H1 (cell line): ENCODE results near the gene TEAD1. TPM values are rescaled to one million over a fixed set of nuclear protein-coding genes. Genes with fewer than 3 reads are reported as not detected.

Source experiments
- CBX8 ChIP-seq: fragments of 300-800, 300-1000 bp; sonication (generic); IDR thresholded peaks from 2 replicates; pipeline ENCODE4 v1.7.1; 2016; ENCODE audit warnings: low read depth, low read length, borderline replicate concordance
- KDM5A ChIP-seq: fragments of 200-600 bp; IDR thresholded peaks from 2 replicates; pipeline ENCODE4 v1.7.1; 2012; ENCODE audit warnings: mild to moderate bottlenecking, low read length, inconsistent platforms, mixed read lengths
- polyA plus RNA-seq, 7 experiments: library from polyadenylated mRNA; depleted of rRNA in 3 of 7; stranded (reverse) in 5 of 7; unstranded in 2 of 7; fragments of >200 nt in 5 of 7; fragments of 200-250 nt in 2 of 7; gene quantifications; 1 replicate in 5 of 7; 2 replicates in 1 of 7; 4 replicates in 1 of 7; pipeline versions ENCODE4 v1.2.1 to v1.2.3, GENCODE V29; 2011 to 2013; ENCODE audit warnings: missing spikeins in 2 of 7, mixed read lengths in 2 of 7
- total RNA-seq: library from RNA; stranded (reverse); fragmentation: NEBNext Ultra II Directional; extraction: Animal tissue kit (Norgen Biotek cat#: 25700); gene quantifications from 2 replicates; pipeline ENCODE4 v1.2.1, GENCODE V29; 2021

TEAD1 gene
- total and polyA plus RNA-seq, 2 of the 8 experiments (the other 6 are each of a cell fraction or from before 2014, with no cell fraction given) = 15.6 to 67.4 TPM

- no peak for TF ChIP-seq KDM5A
- TF ChIP-seq CBX8 = no peak
Measured at GRCh38 chr11:12905435-12905834, 231.2 kb downstream of the TEAD1 start (continued).
